ENCODE measurements around the gene ATXN7L1.

DNA sequence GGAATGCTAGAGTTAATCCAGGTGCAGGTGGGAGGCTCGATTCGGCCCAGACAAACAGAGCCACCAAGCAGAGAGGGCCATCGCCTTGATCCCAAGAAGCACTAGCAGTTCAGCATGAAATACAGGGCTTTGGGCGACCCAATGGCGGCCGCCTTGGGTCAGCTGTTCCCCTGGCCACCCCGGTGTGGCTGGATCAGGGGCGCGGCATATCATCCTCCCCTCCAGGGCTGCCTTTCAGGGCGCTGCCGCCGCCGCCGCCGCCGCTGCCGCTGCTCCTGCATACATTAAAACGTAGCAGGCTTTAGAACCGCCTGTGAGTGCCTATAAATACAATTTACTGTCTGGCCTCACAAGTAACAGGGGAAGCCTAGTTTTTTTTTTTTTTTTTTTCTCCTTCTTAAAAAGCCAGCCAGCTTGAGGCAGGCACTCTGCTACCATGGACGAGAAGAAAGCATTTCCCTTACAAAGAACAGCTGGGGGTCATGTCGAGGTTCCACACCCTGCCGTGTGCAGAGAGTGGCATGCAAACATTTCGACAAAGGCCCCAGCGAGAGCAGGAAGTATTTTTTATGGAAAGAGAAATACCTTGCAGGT, 237.4 kb downstream of the ATXN7L1 start:
- no peak for TF ChIP-seq ASH2L (IDR thresholded peaks at IDR 0.05; ENCODE audit: insufficient read length, low read depth, low read length)
- TF ChIP-seq RFXANK (CRISPR knock-in tag; IDR thresholded peaks at IDR 0.05), result no peak
- TF ChIP-seq, protein P1, sequence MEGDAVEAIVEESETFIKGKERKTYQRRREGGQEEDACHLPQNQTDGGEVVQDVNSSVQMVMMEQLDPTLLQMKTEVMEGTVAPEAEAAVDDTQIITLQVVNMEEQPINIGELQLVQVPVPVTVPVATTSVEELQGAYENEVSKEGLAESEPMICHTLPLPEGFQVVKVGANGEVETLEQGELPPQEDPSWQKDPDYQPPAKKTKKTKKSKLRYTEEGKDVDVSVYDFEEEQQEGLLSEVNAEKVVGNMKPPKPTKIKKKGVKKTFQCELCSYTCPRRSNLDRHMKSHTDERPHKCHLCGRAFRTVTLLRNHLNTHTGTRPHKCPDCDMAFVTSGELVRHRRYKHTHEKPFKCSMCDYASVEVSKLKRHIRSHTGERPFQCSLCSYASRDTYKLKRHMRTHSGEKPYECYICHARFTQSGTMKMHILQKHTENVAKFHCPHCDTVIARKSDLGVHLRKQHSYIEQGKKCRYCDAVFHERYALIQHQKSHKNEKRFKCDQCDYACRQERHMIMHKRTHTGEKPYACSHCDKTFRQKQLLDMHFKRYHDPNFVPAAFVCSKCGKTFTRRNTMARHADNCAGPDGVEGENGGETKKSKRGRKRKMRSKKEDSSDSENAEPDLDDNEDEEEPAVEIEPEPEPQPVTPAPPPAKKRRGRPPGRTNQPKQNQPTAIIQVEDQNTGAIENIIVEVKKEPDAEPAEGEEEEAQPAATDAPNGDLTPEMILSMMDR (CRISPR knock-in tag; IDR thresholded peaks at IDR 0.05), result no peak
- TF ChIP-seq ZNF326 (CRISPR knock-in tag; IDR thresholded peaks at IDR 0.05; ENCODE audit: borderline replicate concordance), result no peak
- TF ChIP-seq, protein P2, sequence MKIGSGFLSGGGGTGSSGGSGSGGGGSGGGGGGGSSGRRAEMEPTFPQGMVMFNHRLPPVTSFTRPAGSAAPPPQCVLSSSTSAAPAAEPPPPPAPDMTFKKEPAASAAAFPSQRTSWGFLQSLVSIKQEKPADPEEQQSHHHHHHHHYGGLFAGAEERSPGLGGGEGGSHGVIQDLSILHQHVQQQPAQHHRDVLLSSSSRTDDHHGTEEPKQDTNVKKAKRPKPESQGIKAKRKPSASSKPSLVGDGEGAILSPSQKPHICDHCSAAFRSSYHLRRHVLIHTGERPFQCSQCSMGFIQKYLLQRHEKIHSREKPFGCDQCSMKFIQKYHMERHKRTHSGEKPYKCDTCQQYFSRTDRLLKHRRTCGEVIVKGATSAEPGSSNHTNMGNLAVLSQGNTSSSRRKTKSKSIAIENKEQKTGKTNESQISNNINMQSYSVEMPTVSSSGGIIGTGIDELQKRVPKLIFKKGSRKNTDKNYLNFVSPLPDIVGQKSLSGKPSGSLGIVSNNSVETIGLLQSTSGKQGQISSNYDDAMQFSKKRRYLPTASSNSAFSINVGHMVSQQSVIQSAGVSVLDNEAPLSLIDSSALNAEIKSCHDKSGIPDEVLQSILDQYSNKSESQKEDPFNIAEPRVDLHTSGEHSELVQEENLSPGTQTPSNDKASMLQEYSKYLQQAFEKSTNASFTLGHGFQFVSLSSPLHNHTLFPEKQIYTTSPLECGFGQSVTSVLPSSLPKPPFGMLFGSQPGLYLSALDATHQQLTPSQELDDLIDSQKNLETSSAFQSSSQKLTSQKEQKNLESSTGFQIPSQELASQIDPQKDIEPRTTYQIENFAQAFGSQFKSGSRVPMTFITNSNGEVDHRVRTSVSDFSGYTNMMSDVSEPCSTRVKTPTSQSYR (CRISPR knock-in tag; IDR thresholded peaks at IDR 0.05; ENCODE audit: borderline replicate concordance), result no peak
- TF ChIP-seq, protein P3, sequence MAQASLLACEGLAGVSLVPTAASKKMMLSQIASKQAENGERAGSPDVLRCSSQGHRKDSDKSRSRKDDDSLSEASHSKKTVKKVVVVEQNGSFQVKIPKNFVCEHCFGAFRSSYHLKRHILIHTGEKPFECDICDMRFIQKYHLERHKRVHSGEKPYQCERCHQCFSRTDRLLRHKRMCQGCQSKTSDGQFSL (CRISPR knock-in tag; IDR thresholded peaks at IDR 0.05), result no peak
